ENCODE results near the gene HLA-DRB1. TPM values are rescaled to one million over a fixed set of nuclear protein-coding genes. Genes with fewer than 3 reads are reported as not detected.
"Not testable (repeated sequence)": the region's sequence is repeated elsewhere in the genome, so short reads cannot be mapped to it uniquely, and the experiment has no call there.

Gene HLA-DRB1
- total RNA-seq, 1 experiment from 2014 or later: 1.4 TPM

DNA sequence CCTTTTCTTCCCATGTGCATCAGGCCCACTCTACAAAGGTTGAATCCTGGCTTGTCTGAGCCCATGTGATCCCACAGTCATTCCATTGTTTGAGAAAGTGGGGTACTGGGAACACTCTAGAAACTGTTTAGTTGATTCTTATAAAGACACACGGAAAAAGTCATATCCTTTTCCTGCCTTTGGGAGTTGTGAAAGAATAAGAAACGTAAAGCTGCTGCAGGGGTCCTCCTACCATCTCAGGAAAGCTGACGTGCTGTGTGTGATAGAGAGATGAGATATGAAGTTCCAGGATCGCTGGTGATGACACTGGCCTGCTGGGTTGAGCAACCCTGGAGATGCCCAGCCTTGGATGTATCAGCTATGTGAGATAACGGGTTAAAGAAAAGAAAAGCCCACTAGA lies 38.2 kb downstream of the HLA-DRB1 start:
- no peak for DNase-seq (ENCODE audit: low spot score)
- ATAC-seq: no peak
- TF ChIP-seq HMGA2 (CRISPR knock-in tag; IDR thresholded peaks at IDR 0.05) (no peak), MYBL2 (CRISPR knock-in tag; IDR thresholded peaks at IDR 0.05) (no peak), GRHL2 (CRISPR knock-in tag; IDR thresholded peaks at IDR 0.05; ENCODE audit: insufficient replicate concordance, severe bottlenecking) (no peak), SMAD3 (CRISPR knock-in tag; IDR thresholded peaks at IDR 0.05; ENCODE audit: borderline replicate concordance) (no peak)
- CTCF ChIA-PET: no interaction called here
- Mint-ChIP-seq H3K36me3 (no peaks in the 10 kb centered on the region), H3K9me3 (peaks cover 6% of the 10 kb centered on the region; the same call in 1 of the 2 replicates), H3K4me1 (peaks cover 6% of the 10 kb centered on the region; the same call in 1 of the 2 replicates), H3K27me3 (ENCODE audit: low read depth) (no peaks in the 10 kb centered on the region), H3K27ac (no peak overlapping the region), H3K4me3 (no peak overlapping the region)
- POLR2A ChIA-PET: no interaction called here

DNA sequence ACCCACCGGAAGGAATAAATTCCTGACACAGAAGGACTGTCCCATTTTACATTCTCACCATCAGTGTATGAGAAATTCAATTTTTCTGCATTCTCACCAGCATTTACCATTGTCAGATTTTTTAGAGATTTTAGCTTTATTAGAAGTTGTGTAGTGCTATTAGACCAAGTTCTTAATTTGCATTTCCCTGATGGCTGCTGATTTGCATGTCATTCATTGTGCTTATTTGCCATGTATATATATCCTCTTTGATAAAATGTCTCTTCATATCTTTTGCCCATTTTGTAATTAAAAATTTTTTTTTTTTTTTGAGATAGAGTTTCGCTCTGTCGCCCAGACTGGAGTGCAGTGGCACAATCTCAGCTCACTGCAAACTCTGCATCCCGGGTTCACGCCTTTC lies 49.8 kb downstream of the HLA-DRB1 start:
- ATAC-seq (no peak), DNase-seq (ENCODE audit: low spot score) (no peak)
- Mint-ChIP-seq H3K4me1 (no peaks in the 10 kb centered on the region), H3K9me3 (peaks cover 14% of the 10 kb centered on the region), H3K4me3 (no peak overlapping the region), H3K27ac (no peak overlapping the region), H3K27me3 (ENCODE audit: low read depth) (peaks cover 11% of the 10 kb centered on the region), H3K36me3 (no peaks in the 10 kb centered on the region)
- CTCF ChIA-PET: no interaction called here
- TF ChIP-seq, protein P1, sequence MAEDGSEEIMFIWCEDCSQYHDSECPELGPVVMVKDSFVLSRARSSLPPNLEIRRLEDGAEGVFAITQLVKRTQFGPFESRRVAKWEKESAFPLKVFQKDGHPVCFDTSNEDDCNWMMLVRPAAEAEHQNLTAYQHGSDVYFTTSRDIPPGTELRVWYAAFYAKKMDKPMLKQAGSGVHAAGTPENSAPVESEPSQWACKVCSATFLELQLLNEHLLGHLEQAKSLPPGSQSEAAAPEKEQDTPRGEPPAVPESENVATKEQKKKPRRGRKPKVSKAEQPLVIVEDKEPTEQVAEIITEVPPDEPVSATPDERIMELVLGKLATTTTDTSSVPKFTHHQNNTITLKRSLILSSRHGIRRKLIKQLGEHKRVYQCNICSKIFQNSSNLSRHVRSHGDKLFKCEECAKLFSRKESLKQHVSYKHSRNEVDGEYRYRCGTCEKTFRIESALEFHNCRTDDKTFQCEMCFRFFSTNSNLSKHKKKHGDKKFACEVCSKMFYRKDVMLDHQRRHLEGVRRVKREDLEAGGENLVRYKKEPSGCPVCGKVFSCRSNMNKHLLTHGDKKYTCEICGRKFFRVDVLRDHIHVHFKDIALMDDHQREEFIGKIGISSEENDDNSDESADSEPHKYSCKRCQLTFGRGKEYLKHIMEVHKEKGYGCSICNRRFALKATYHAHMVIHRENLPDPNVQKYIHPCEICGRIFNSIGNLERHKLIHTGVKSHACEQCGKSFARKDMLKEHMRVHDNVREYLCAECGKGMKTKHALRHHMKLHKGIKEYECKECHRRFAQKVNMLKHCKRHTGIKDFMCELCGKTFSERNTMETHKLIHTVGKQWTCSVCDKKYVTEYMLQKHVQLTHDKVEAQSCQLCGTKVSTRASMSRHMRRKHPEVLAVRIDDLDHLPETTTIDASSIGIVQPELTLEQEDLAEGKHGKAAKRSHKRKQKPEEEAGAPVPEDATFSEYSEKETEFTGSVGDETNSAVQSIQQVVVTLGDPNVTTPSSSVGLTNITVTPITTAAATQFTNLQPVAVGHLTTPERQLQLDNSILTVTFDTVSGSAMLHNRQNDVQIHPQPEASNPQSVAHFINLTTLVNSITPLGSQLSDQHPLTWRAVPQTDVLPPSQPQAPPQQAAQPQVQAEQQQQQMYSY (CRISPR knock-in tag; IDR thresholded peaks at IDR 0.05): no peak
- TF ChIP-seq, protein P2, sequence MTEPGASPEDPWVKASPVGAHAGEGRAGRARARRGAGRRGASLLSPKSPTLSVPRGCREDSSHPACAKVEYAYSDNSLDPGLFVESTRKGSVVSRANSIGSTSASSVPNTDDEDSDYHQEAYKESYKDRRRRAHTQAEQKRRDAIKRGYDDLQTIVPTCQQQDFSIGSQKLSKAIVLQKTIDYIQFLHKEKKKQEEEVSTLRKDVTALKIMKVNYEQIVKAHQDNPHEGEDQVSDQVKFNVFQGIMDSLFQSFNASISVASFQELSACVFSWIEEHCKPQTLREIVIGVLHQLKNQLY (CRISPR knock-in tag; IDR thresholded peaks at IDR 0.05): no peak
- TF ChIP-seq NFATC4 (CRISPR knock-in tag; IDR thresholded peaks at IDR 0.05) (no peak), ZNF423 (CRISPR knock-in tag; IDR thresholded peaks at IDR 0.05) (no peak), ELF4 (CRISPR knock-in tag; IDR thresholded peaks at IDR 0.05; ENCODE audit: low read depth) (no peak), CREB1 (CRISPR knock-in tag; IDR thresholded peaks at IDR 0.05) (no peak), TEAD1 (CRISPR knock-in tag; IDR thresholded peaks at IDR 0.05) (no peak), GABPB1 (CRISPR knock-in tag; IDR thresholded peaks at IDR 0.05) (no peak), JAZF1 (CRISPR knock-in tag; IDR thresholded peaks at IDR 0.05) (no peak), NR3C1 (CRISPR knock-in tag; conservative IDR thresholded peaks at IDR 0.05; ENCODE audit: low read depth) (no peak), GRHL2 (CRISPR knock-in tag; IDR thresholded peaks at IDR 0.05; ENCODE audit: insufficient replicate concordance, severe bottlenecking) (no peak)
- TF ChIP-seq, protein P3, sequence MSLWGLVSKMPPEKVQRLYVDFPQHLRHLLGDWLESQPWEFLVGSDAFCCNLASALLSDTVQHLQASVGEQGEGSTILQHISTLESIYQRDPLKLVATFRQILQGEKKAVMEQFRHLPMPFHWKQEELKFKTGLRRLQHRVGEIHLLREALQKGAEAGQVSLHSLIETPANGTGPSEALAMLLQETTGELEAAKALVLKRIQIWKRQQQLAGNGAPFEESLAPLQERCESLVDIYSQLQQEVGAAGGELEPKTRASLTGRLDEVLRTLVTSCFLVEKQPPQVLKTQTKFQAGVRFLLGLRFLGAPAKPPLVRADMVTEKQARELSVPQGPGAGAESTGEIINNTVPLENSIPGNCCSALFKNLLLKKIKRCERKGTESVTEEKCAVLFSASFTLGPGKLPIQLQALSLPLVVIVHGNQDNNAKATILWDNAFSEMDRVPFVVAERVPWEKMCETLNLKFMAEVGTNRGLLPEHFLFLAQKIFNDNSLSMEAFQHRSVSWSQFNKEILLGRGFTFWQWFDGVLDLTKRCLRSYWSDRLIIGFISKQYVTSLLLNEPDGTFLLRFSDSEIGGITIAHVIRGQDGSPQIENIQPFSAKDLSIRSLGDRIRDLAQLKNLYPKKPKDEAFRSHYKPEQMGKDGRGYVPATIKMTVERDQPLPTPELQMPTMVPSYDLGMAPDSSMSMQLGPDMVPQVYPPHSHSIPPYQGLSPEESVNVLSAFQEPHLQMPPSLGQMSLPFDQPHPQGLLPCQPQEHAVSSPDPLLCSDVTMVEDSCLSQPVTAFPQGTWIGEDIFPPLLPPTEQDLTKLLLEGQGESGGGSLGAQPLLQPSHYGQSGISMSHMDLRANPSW (CRISPR knock-in tag; conservative IDR thresholded peaks at IDR 0.05; ENCODE audit: low read depth): no peak
- TF ChIP-seq, protein P4, sequence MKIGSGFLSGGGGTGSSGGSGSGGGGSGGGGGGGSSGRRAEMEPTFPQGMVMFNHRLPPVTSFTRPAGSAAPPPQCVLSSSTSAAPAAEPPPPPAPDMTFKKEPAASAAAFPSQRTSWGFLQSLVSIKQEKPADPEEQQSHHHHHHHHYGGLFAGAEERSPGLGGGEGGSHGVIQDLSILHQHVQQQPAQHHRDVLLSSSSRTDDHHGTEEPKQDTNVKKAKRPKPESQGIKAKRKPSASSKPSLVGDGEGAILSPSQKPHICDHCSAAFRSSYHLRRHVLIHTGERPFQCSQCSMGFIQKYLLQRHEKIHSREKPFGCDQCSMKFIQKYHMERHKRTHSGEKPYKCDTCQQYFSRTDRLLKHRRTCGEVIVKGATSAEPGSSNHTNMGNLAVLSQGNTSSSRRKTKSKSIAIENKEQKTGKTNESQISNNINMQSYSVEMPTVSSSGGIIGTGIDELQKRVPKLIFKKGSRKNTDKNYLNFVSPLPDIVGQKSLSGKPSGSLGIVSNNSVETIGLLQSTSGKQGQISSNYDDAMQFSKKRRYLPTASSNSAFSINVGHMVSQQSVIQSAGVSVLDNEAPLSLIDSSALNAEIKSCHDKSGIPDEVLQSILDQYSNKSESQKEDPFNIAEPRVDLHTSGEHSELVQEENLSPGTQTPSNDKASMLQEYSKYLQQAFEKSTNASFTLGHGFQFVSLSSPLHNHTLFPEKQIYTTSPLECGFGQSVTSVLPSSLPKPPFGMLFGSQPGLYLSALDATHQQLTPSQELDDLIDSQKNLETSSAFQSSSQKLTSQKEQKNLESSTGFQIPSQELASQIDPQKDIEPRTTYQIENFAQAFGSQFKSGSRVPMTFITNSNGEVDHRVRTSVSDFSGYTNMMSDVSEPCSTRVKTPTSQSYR (CRISPR knock-in tag; IDR thresholded peaks at IDR 0.05): no peak
- POLR2A ChIA-PET: no interaction called here

DNA sequence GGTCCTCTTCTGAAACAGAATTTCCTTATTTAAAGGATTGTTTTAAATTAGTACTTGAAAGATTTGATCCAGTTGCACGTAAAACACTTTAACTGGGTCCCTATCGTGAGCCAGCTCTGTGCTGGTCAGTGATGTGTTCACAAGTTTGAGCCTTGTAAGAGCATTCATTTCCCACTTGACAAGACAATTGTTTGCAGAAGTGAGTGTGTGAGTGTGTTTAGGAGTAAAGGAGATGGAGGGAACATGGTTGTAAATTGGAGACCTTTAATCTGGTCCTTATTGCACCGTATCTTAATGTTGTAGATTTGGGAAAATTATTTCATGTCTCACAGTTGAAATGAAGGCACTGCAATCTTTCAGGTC lies 59.2 kb downstream of the HLA-DRB1 start:
- ATAC-seq; H3K4me1 Mint-ChIP-seq; DNase-seq (ENCODE audit: low spot score); H3K36me3 Mint-ChIP-seq; H3K4me3 Mint-ChIP-seq; H3K27ac Mint-ChIP-seq; CTCF ChIA-PET; H3K9me3 Mint-ChIP-seq; POLR2A ChIA-PET: not testable (repeated sequence)
- H3K27me3 Mint-ChIP-seq (ENCODE audit: low read depth): peaks cover 33% of the 10 kb centered on the region
